NCI-H187 (cell line): ENCODE data around the gene ANKRD29.
"Not testable (repeated sequence)": the region's sequence is repeated elsewhere in the genome, so short reads cannot be mapped to it uniquely, and the experiment has no call there.

ENCODE experiments used
- DNase-seq, 2 experiments: peaks; one replicate each; lab custom pipeline; 2025; lab: John Stamatoyannopoulos, UW

ANKRD29 gene

GRCh38 chr18:23616258-23616657 is 46.5 kb downstream of the ANKRD29 start:
- DNase-seq = no peak

DNA sequence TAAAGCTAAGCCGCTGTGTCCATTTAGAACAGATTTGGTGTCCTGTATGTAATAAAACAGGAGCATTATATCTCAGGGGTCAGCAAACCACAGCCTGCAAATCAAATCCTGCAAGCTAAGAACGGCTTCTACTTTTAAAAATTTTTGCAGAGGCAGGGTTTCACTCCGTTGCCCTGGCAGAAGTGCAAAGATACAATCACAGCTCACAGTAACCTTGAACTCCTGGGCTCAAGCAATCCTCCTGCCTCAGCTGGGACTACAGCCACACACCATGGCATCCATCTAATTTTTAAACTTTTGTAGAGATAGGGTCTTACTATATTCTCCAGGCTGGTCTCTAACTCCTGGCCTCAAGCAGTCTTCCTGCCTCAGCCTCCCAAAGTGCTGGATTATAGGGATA is 47.8 kb downstream of the ANKRD29 start:
- no peak for DNase-seq

GRCh38 chr18:23614413-23614812 is 48.3 kb downstream of the ANKRD29 start:
- no peak for DNase-seq

DNA sequence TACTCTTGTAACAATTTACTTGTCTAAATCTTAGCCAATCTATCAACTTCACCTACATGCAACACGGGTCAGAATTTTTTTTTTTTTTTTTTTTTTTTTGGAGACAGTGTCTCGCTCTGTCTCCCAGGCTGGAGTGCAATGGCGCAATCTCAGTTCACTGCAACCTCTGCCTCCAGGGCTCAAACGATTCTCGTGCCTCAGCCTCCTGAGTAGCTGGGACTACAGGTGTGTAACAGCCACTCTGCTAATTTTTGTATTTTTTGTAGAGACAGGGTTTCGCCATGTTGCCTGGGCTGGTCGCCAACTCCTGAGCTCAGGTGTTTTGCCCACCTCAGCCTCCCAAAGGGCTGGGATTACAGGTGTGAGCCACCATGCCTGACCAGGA is 49.6 kb downstream of the ANKRD29 start:
- DNase-seq = not testable (repeated sequence)

DNA sequence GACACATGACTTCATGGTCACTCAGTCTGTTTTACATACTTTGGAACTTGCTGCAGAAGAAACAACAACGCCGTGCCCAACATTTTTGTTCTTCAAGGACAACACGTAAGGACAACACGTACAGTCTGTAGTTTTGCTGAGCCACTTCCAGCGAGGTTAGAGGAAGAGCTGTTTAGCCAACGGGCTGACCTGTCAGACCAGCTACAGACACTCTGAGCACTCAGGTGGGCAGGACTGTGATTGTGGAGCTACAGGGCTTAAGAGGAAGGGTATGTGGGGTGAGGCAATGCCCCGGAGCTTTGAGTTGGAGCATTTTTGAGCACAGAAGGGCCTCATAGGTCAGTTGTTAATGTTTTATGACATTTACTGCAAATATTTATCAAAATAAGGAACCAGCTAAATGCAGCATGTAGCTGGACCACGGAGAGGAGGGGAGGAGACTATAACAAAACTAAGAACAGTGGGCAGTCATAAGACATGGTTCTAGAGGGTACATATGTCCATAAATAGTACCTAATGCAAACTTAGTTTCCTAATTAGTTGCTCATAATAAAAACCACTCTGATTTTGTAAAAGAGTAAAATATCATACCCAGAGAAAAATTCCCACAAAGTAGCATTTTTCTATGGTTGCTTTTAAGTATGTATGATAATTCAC is 50.1 kb downstream of the ANKRD29 start:
- DNase-seq = no peak

GRCh38 chr18:23609390-23610023 is 53.2 kb downstream of the ANKRD29 start:
- DNase-seq = no peak

DNA sequence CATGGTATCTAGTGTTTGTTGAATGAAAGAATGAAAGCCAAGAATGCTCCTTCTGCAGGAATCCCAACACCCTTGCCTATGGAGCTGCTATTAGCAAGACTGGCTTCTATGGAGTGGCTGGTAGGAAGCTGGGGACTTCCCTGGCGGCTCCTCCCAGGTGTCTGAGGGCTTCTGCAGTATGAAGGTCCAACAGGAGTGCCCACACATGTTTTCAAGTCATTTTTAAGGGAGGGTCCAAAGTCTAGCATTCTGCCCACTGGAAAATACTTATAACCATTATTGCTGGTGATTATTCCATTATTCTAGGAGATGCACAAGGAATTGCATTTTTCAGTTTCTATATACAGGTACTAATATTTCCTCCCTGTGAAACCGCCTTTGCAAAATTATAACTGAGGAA is 54.5 kb downstream of the ANKRD29 start:
- DNase-seq = no peak

DNA sequence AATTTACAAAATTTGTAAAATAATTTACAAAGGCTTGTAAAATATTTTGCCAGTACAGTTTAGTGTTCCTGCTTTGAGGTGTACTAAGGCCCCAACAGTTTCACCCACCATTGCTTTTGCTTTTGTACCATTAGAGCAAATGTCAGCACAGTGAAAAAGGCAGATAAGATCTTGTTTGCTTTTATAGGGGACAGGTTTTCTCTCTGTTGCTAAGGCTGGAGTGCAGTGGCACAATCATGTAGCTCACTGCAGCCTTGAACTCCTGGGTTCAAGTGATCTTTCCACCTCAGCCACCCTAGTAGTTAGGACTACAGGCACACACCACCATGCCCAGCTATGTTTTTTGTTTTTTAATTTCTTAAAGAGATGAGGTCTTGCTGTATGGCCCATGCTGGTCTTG is 56.8 kb downstream of the ANKRD29 start:
- no peak for DNase-seq

- DNase-seq = no peak
Observed at GRCh38 chr18:23599809-23600208, 62.9 kb downstream of the ANKRD29 start.

DNA sequence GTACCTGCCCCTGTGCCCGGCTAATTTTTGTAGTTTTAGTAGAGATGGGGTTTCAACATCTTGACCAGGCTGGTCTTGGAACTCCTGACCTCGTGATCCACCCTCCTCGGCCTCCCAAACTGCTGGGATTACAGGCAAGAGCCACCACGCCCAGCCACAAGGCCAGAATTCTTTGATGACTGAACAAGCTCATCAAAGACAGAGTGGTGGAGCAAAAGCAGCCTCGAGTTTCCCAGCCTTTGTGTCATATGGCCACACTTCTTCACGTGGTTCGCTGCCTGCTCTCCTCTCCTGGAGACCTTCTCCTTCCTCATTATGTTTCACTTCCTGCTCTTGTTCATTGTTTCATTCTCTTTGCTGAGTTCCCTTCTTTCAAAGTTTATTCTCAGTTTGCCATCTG is 66.5 kb downstream of the ANKRD29 start:
- no peak for DNase-seq

- no peak for DNase-seq
Observed at GRCh38 chr18:23595591-23595990, 67.1 kb downstream of the ANKRD29 start.

DNA sequence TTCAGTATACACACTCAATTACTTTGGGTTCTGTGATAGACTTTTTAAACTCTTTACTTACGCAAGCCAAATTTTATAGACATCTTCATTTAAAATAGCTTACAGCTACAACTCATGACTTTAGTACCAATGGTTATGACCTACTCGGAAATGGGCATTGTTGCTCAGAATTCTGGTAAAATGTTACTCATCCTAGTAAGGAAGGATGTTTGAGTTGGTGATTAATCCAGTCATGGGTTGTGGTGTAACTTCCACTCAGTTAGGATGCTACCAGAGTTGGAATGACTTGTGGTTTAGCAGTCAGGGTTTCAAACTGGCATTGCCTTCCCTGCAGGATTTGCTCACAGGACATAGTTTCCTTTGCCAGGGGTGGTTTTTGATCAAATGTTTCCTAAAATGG is 69.0 kb downstream of the ANKRD29 start:
- DNase-seq = no peak

GRCh38 chr18:23592911-23593310 is 69.8 kb downstream of the ANKRD29 start:
- no peak for DNase-seq

- DNase-seq = no peak
Observed at GRCh38 chr18:23591011-23591410, 71.7 kb downstream of the ANKRD29 start.

DNA sequence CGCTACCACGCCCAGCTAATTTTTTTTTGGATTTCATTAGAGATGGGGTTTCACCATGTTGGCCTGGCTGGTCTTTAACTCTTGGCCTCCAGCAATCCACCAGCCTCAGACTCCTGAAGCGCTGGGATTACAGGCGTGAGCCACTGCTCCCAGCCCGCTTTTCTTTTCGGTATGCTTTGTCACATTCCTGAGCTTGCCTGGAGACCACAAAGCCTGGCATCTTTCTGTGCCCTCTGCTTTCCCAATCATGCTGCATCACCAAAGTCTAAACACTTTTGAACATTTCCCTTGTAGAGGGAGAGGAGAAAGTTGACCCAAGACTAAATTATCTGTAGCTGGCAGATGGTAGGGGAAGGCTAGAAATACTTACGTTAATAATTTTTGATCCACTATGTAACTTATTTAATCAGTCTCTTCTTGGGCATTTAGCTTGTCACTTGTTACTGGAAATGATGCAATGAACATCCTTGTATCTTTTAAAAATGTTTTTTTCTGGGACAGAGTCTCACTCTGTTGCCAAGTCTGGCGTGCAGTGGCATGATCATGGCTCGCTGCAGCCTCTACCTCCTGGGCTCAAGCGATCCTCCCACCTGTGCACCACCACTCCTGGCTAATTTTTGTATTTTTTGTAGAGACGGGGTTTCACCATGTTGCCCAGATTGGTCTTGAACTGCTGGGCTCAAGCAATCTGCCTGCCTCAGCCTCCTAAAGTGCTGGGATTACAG is 73.7 kb downstream of the ANKRD29 start:
- no peak for DNase-seq

GRCh38 chr18:23587220-23587642 is 75.5 kb downstream of the ANKRD29 start:
- DNase-seq = no peak

- peak; percentile 79 to 82 for DNase-seq
Observed at GRCh38 chr18:23586249-23587196, 76.2 kb downstream of the ANKRD29 start, which contains the start of gene NPC1. Gene NPC1 (minus strand): TSS chr18:23586506. CDS start chr18:23586343, 163 bp downstream.

GRCh38 chr18:23585897-23586248 is 76.8 kb downstream of the ANKRD29 start:
- no peak for DNase-seq

DNA sequence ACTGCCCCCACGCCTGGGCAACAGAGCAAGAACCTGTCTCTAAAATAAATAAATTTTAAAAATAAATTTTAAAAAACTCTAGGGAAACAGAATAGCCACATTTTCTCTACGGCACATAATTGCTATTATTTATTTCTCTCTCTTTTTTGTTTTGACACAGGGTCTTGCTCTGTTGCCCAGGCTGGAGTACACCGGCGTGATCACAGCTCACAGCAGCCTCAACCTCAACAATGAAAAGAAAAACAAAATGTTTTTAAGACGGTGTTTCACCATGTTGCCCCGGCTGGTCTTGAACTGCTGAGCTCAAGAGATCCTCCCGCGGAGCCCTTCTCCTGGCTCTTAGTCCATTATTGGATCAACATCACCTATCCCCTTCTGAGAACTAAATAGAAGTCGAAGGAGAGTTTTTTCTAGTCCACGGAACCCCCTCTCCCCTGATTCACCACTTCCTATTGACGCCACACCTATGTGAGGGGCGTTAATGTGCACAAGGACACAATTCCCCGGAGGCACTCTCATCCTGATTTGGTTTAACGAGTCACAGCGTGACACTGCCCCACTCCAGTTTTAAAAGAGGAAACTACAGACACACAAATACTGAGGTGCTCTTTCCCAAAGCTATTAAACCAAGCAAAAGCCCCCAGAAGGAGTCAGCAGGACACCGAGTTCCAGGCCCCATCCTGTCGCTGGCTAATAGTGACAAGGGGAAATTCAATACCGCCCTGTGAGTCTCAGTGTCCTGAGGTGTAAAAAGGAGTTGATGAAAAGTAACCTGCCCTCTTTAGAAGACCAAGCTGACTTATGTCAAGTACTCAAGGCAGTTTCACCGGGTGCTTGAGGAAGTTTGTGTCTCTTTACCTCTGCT is 77.5 kb downstream of the ANKRD29 start:
- DNase-seq = no peak

DNA sequence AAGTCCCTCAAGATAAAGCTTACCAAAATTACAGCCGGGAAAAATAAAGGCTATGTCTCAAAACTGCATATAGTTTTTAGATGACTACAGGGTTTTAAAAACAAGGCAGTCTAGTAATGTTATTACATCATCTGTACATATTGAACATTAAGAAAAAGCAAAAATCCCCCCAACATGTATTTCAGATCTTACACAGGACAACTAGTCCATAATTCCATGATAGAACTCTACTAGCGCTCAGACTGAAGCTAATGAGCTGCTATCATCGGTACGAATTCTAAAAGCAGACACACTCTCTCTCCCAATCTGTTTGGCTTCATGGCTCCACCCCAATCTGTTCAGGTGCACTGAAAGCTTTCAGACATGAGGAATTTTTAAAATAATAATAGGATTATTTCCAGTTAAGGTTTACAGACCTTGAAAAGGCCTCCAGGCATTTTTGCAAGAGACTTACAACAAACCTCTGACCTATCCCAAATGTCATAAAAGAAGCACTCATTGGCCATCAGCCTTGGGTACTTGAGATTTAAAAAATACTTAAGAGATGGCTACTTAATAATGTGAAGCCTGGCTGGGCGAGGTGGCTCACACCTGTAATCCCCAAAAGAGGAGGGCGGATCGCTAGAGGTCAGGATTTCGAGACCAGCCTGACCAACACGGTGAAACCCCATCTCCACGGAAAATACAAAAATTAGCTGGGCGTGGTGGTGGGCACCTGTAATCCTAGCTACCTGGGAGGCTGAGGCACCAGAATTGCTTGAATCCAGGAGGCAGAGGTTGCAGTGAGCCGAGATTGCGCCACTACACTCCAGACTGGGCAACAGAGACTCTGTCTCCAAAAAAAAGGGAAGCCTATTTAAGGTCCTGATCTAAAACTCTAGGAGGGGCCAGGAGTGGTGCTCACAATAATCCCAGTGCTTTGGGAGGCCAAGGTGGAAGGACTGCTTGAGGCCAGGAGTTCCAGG is 78.4 kb downstream of the ANKRD29 start:
- no peak for DNase-seq
